IMR-90 (cell line): ENCODE results near the gene ZNF223.

ENCODE experiments used
- MXI1 ChIP-seq: IDR thresholded peaks from 2 replicates; pipeline ENCODE4 v1.6.1; 2012; ENCODE audit warnings: low read depth, mild to moderate bottlenecking, low read length, moderate library complexity, borderline replicate concordance
- TF ChIP-seq, protein P1 (sequence below): conservative IDR thresholded peaks from 2 replicates; pipeline ENCODE4 v1.5.1; 2012; ENCODE audit warnings: mild to moderate bottlenecking, low read depth, low read length, improper control_type of control experiment

DNA sequence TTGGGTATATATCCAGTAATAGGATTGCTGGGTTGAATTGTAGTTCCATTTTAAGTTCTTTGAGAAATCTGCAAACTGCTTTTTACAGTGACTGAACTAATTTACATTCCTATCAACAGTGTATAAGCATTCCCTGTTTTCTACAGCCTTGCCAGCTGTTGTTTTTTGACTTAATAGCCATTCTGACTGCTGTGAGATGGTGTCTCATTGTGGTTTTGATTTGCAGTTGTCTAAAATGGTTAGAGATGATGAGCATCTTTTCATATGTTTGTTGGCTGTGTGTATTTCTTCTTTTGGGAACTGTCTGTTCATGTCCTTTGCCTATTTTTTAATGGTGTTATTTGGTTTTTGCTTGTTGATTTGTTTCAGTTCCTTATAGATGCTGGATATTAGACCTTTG, 30.6 kb upstream of the ZNF223 start:
- TF ChIP-seq, protein P1, sequence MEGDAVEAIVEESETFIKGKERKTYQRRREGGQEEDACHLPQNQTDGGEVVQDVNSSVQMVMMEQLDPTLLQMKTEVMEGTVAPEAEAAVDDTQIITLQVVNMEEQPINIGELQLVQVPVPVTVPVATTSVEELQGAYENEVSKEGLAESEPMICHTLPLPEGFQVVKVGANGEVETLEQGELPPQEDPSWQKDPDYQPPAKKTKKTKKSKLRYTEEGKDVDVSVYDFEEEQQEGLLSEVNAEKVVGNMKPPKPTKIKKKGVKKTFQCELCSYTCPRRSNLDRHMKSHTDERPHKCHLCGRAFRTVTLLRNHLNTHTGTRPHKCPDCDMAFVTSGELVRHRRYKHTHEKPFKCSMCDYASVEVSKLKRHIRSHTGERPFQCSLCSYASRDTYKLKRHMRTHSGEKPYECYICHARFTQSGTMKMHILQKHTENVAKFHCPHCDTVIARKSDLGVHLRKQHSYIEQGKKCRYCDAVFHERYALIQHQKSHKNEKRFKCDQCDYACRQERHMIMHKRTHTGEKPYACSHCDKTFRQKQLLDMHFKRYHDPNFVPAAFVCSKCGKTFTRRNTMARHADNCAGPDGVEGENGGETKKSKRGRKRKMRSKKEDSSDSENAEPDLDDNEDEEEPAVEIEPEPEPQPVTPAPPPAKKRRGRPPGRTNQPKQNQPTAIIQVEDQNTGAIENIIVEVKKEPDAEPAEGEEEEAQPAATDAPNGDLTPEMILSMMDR: no peak
- no peak for TF ChIP-seq MXI1
